22Rv1 (cell line): ENCODE results near the gene MERTK.

Experiments used
- ZFX ChIP-seq: fragments of 450-650 bp; IDR thresholded peaks from 2 replicates; pipeline ENCODE4 v1.6.1; 2017; ENCODE audit warnings: antibody characterized with exemption, borderline replicate concordance
- TF ChIP-seq, protein P1 (sequence below): fragments of 450-650 bp; IDR thresholded peaks from 2 replicates; pipeline ENCODE4 v1.5.1; 2017; ENCODE audit warnings: mild to moderate bottlenecking

DNA sequence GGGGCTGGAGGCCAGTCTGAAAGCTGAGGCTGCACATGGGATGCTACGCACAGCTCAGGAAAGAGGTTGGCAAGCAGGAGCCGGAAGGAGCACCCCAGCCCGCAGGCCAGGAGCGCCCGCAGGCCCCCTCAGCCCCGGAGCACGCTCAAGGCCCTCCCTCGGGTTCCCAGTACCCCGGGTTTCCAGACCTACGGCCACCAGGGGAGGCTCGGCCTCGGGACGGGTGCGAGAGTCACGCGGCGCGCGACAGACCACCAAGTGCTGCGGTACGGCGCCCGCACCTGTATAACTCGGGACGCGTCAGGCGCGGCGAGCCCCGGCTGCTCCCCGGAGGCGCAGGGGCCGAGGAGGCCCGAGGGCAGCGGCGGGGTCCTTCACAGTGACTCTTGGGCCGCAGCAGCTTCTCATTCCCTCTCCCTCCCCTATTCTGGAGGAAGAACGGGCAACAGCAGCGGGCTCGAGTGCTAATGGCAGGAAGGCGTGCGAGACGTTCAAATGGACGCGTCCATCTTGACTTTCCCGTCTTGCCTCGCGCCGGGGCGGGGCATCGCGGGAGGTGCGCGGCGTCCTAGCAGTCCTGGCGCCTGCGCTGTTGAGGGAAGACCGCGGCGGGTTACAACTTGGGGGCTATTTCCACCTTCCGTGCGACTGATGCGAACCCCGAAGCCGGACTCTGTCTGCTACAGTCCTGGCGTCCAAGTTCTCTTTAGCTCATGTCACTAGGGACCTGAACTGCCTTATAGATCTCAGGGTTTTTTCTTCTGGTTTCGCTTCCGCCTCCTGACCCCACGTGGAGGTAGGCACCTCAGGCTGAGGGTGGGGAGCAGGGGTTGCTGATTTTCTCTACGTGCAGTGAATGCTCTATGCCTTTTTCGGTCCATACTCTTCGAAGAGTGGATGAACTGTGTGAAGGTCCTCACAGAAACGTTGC lies 14.5 kb upstream of the MERTK start, which contains the start of gene ANAPC1:
- TF ChIP-seq, protein P1, sequence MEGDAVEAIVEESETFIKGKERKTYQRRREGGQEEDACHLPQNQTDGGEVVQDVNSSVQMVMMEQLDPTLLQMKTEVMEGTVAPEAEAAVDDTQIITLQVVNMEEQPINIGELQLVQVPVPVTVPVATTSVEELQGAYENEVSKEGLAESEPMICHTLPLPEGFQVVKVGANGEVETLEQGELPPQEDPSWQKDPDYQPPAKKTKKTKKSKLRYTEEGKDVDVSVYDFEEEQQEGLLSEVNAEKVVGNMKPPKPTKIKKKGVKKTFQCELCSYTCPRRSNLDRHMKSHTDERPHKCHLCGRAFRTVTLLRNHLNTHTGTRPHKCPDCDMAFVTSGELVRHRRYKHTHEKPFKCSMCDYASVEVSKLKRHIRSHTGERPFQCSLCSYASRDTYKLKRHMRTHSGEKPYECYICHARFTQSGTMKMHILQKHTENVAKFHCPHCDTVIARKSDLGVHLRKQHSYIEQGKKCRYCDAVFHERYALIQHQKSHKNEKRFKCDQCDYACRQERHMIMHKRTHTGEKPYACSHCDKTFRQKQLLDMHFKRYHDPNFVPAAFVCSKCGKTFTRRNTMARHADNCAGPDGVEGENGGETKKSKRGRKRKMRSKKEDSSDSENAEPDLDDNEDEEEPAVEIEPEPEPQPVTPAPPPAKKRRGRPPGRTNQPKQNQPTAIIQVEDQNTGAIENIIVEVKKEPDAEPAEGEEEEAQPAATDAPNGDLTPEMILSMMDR: no peak
- no peak for TF ChIP-seq ZFX
